Peyer's patch (tissue), 4 donors: ENCODE data around the gene TAF1B. TPM values are rescaled to one million over a fixed set of nuclear protein-coding genes. Genes with fewer than 3 reads are reported as not detected.

Source experiments
- DNase-seq, 3 donors: peaks; one replicate each; pipeline ENCODE4 v3.0.0-alpha.2; 2017 to 2019
- H3K27ac ChIP-seq, 4 donors: fragments of 200-600 bp; sonication (generic); one replicate each; pipeline ENCODE4 v1.5.1; 2016 to 2019
- H3K27me3 ChIP-seq, 2 donors: fragments of 200-600 bp; sonication (generic); one replicate each; pipeline ENCODE4 v1.5.1; 2019
- H3K36me3 ChIP-seq, 3 donors: fragments of 200-600 bp; sonication (generic); one replicate each; pipeline ENCODE4 v1.5.1; 2016 to 2019
- H3K4me1 ChIP-seq, 4 donors: fragments of 200-600 bp; sonication (generic); one replicate each; pipeline ENCODE4 v1.5.1; 2016 to 2019
- H3K4me3 ChIP-seq, 4 donors: fragments of 200-600 bp; sonication (generic); 1 replicate in 3 of 4; 2 replicates in 1 of 4; pipeline ENCODE4 v1.5.1; 2016 to 2019; ENCODE audit warnings: mild to moderate bottlenecking in 1 of 4
- H3K9me3 ChIP-seq, 4 donors: fragments of 200-600 bp; sonication (generic); one replicate each; pipeline ENCODE4 v1.5.1; 2016 to 2019; ENCODE audit warnings: mild to moderate bottlenecking in 1 of 4
- POLR2A ChIP-seq, 2 donors: fragments of 450-650 bp; IDR thresholded peaks; one replicate each; pipeline ENCODE4 v1.5.1; 2017; ENCODE audit warnings: antibody characterized with exemption in 2 of 2, mild to moderate bottlenecking in 2 of 2, moderate library complexity in 2 of 2
- total RNA-seq, 4 donors: library from RNA; depleted of rRNA; stranded (reverse); fragments of >200 nt; gene quantifications; one replicate each; pipeline ENCODE4 v1.1.0, GENCODE V29; 2016
- TF ChIP-seq, protein P1 (sequence below), 6 experiments: fragments of 450-650 bp in 4 of 6; fragments of 200-600 bp in 2 of 6; sonication (generic) in 1 of 6; IDR thresholded peaks; one replicate each; pipeline ENCODE4 v1.5.1; 2017 to 2019; ENCODE audit warnings: antibody characterized with exemption in 6 of 6, mild to moderate bottlenecking in 3 of 6, moderate library complexity in 1 of 6

TAF1B gene
- total RNA-seq, 4 donors from 2014 or later: 8.6 to 33.0 (median 12.5) TPM

- DNase-seq: no peak
- Histone ChIP-seq H3K4me1 (no peaks in the 10 kb centered on the region), H3K36me3 (peaks cover 0 to 4% (median 0%) of the 10 kb centered on the region in 3 donors), H3K27ac (no peak overlapping the region), H3K9me3 (no peaks in the 10 kb centered on the region), H3K4me3 (no peak overlapping the region), H3K27me3 (no peaks in the 10 kb centered on the region)
- TF ChIP-seq, protein P1, sequence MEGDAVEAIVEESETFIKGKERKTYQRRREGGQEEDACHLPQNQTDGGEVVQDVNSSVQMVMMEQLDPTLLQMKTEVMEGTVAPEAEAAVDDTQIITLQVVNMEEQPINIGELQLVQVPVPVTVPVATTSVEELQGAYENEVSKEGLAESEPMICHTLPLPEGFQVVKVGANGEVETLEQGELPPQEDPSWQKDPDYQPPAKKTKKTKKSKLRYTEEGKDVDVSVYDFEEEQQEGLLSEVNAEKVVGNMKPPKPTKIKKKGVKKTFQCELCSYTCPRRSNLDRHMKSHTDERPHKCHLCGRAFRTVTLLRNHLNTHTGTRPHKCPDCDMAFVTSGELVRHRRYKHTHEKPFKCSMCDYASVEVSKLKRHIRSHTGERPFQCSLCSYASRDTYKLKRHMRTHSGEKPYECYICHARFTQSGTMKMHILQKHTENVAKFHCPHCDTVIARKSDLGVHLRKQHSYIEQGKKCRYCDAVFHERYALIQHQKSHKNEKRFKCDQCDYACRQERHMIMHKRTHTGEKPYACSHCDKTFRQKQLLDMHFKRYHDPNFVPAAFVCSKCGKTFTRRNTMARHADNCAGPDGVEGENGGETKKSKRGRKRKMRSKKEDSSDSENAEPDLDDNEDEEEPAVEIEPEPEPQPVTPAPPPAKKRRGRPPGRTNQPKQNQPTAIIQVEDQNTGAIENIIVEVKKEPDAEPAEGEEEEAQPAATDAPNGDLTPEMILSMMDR (IDR thresholded peaks at IDR 0.05): no peak
- TF ChIP-seq POLR2A (IDR thresholded peaks at IDR 0.05): no peak
Measured at GRCh38 chr2:9939587-9940485, 96.6 kb downstream of the TAF1B start.

DNA sequence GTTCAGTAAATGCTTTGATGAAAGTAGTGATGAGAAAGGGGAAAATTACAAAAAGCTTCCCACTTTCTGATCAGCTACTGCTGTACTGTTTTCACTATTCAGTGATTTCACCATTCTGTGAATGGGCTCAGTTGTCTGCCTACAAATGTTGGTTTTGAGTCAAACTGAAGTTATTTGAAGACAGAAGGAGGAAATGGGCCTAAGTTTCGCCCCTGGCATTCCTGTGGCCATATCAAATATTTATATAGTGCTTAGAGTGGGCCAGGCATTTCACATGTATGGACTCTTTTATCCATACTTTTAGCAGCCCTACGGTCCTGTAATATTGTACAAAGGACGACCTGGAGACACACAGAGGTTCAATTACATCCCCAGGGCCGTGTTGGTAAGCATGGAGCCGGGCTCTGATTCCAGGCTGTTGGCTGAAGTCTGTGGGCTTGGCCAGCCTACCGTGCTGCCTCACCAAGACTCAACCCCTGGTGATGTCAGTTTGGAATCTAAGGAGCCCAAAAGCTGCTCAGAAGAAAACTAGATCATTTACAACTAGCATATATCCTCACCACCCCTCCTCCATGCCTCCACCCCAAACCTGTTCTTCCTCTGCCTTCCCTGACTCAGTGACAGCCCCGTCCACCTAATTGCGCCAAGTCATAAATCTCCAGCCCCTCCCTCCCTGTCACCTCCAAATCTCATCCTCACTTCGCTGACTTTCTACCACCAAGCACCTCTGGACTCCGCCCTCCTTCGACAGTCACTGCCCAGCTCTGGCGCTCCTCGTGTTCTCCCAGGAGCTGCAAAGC is 98.1 kb downstream of the TAF1B start:
- Histone ChIP-seq H3K4me1 (no peaks in the 10 kb centered on the region), H3K27ac (no peak overlapping the region), H3K36me3 (no peaks in the 10 kb centered on the region), H3K27me3 (no peaks in the 10 kb centered on the region), H3K9me3 (no peaks in the 10 kb centered on the region), H3K4me3 (no peak overlapping the region)
- DNase-seq: no peak
- TF ChIP-seq, protein P1 (IDR thresholded peaks at IDR 0.05): no peak
- no peak for TF ChIP-seq POLR2A (IDR thresholded peaks at IDR 0.05)

GRCh38 chr2:9941996-9942390 is 98.7 kb downstream of the TAF1B start:
- Histone ChIP-seq H3K9me3 (no peaks in the 10 kb centered on the region), H3K27me3 (no peaks in the 10 kb centered on the region), H3K27ac (no peak overlapping the region), H3K4me3 (no peak overlapping the region), H3K4me1 (no peaks in the 10 kb centered on the region), H3K36me3 (no peaks in the 10 kb centered on the region)
- TF ChIP-seq, protein P1 (IDR thresholded peaks at IDR 0.05): no peak
- no peak for TF ChIP-seq POLR2A (IDR thresholded peaks at IDR 0.05)
- DNase-seq: no peak

- H3K4me1 ChIP-seq: no peaks in the 10 kb centered on the region
- no peaks in the 10 kb centered on the region for H3K27me3 ChIP-seq
- TF ChIP-seq POLR2A (IDR thresholded peaks at IDR 0.05): no peak
- TF ChIP-seq, protein P1 (IDR thresholded peaks at IDR 0.05): no peak
- H3K4me3 ChIP-seq: no peak overlapping the region
- H3K27ac ChIP-seq: no peak overlapping the region
- DNase-seq: no peak
- no peaks in the 10 kb centered on the region for H3K36me3 ChIP-seq
- H3K9me3 ChIP-seq: no peaks in the 10 kb centered on the region
Measured at GRCh38 chr2:9944330-9944758, 101.1 kb downstream of the TAF1B start.

DNA sequence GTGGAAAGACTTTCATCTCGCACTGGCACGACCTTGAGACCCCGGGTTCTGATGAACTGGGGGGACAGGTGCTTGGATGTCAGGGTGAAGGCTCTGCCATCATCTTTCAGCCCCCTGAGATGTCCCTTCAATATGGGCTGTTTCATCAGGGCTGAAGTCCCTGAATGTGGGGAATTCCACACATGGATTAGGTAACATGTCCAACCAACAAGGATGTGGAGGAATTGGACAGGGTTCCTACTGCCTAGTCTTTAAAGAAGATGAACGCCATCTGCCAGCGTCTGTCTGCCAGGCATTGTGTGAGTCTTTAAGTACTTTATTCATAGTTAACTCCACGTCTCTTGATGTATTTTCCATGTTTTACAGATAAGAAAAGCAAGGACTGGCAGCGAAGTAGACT is 102.3 kb downstream of the TAF1B start:
- Histone ChIP-seq H3K4me3 (no peak overlapping the region), H3K4me1 (peaks cover 0 to 3% (median under 1%) of the 10 kb centered on the region in 4 donors), H3K27ac (no peak overlapping the region), H3K9me3 (no peaks in the 10 kb centered on the region), H3K36me3 (no peaks in the 10 kb centered on the region), H3K27me3 (peaks cover 0 to 4% of the 10 kb centered on the region in 2 donors)
- no peak for DNase-seq
- TF ChIP-seq POLR2A (IDR thresholded peaks at IDR 0.05): no peak
- TF ChIP-seq, protein P1 (IDR thresholded peaks at IDR 0.05): no peak
